Right cardiac atrium (tissue), 5 donors: Measurements from ENCODE around the gene THSD7A. TPM values are rescaled to one million over a fixed set of nuclear protein-coding genes. Genes with fewer than 3 reads are reported as not detected.

Experiments used
- ATAC-seq, 2 donors: fragments of 200-7000 bp; cut with Tn5 transposase; one replicate each; pipeline versions ENCODE4 v1.8.0 to v1.9.1; 2020; ENCODE audit warnings: moderate library complexity in 2 of 2, mild to moderate bottlenecking in 1 of 2
- DNase-seq, 3 donors: peaks; one replicate each; pipeline ENCODE4 v3.0.0-alpha.2; 2020
- H3K27ac ChIP-seq: one replicate; pipeline ENCODE4 v1.5.1; 2013; ENCODE audit warnings: mild to moderate bottlenecking, low read length, control low read depth, moderate library complexity
- H3K27me3 ChIP-seq: one replicate; pipeline ENCODE4 v1.6.1; 2013; ENCODE audit not compliant: control insufficient read depth, insufficient read depth
- H3K4me1 ChIP-seq: one replicate; pipeline ENCODE4 v1.6.1; 2013; ENCODE audit warnings: low read length; ENCODE audit not compliant: control insufficient read depth, insufficient read depth
- H3K4me3 ChIP-seq: one replicate; pipeline ENCODE4 v1.5.1; 2013; ENCODE audit warnings: low read length, control low read depth
- H3K9me3 ChIP-seq: one replicate; pipeline ENCODE4 v1.6.1; 2013; ENCODE audit warnings: low read length; ENCODE audit not compliant: control insufficient read depth
- WGBS: extraction: QIAGEN DNeasy Blood & Tissue Kit; methylation state at CpG from one replicate; pipeline ENCODE4 v1.1.7; 2013; 5-methylcytosine and 5-hydroxymethylcytosine counted together
- intact Hi-C, 4 donors: fragments of 100-400 bp; cut with DNase I; formaldehyde crosslinking; loops; one replicate each; pipeline versions ENCODE4 v1.11.0 to v1.14.0; 2022 to 2023
- polyA plus RNA-seq: library from polyadenylated mRNA; stranded (reverse); fragments of 200-250 nt; gene quantifications from one replicate; pipeline ENCODE4 v1.2.3, GENCODE V29; 2013
- total RNA-seq, 4 donors: library from RNA; stranded (reverse); fragmentation: NEBNext Ultra II Directional; extraction: Animal tissue kit (Norgen Biotek cat#: 25700); gene quantifications; one replicate each; pipeline ENCODE4 v1.2.1, GENCODE V29; 2021
- donor health status: healthy with polysubstance abuse.
- donor health status: DM: no; HTN: yes; CAD: no.
- donor health status: DM: no; HTN: no; CAD: no.
- donor health status: DM: no; HTN: yes; CAD: no; lungs with severe emphysema.
- donor health status: DM: yes; HTN: yes; CAD: no.

Gene THSD7A
- total and polyA plus RNA-seq, 5 donors, result 0.34 to 3.6 (median 2.3) TPM

DNA sequence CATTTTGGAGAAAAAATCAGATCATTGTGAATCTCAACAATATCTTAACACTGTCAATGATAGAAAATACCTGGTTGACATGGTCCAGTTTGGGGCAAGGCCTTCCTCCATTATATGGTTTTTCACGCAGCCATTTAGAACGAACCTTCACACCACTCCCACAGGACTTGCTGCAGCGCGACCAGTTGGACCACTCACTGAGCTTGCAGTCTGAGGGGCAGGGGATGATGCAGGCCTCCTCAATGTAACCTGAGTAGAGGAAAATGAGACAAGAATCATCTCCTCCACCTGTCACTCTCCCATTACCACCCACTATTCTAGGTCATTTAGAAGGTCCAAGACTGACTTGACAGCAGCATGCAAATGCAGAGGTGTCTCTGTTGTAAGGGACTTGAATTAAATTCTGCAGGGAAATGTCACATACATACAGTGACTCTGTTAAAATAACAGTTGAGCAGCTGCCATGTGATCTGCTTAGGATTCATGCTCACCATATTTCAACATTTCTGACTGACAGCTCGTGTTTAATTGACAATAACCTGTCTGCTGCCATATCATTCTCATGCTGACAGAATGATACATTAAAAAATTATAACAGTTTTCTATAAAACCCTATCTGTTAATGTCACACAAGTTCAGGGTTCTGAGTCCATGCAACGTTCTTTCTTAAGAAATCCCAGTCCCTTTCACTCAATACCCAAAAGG lies 403.0 kb downstream of the THSD7A start:
- ATAC-seq (no peak), DNase-seq (no peak)
- no peaks in the 10 kb centered on the region for H3K27me3 ChIP-seq
- H3K4me1 ChIP-seq, result no peaks in the 10 kb centered on the region
- intact Hi-C loops, result loop anchor here in 1 of 4 donors (5.0 kb wide), 1 partner anchor 1063 kb away; no protein-coding TSS in a partner anchor
- WGBS, result 92% methylated on average over 6 of the region's 6 CpGs
- no peak overlapping the region for H3K4me3 ChIP-seq
- no peak overlapping the region for H3K27ac ChIP-seq
- H3K9me3 ChIP-seq, result no peaks in the 10 kb centered on the region

DNA sequence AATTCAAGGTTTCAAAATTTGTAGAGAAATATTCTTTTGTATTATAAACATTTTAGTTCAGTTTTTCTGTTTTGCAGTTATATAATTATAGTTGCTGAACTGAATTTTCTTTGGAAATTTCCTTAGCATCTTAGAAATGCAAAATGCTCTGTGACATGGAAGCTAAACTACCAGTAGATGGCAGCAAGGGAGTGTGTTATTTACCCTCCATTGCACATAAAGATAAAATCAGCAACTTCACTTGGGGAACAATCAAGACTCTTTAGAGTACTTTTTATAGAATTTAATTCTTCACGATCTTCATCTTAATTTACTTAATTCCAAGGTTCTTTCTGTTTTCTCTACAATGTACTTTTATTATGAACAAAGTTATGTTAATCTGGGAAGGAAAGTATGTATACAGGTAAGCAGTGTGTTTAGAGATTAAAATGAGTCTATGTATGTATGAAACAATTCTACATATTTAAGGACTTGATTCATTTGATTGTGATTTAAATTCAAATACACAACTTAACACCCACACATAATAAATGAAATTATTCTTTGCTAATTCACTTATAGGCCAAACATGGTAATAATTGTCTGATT lies 404.2 kb downstream of the THSD7A start:
- no peak for DNase-seq
- ATAC-seq, result peak; percentile 48 to 61
- intact Hi-C loops, result loop anchor here in 1 of 4 donors (5.0 kb wide), 1 partner anchor 1065 kb away; no protein-coding TSS in a partner anchor
- no peak overlapping the region for H3K4me3 ChIP-seq
- H3K4me1 ChIP-seq, result no peaks in the 10 kb centered on the region
- no peaks in the 10 kb centered on the region for H3K27me3 ChIP-seq
- 1% methylated on average over 1 of the region's 1 CpG for WGBS
- H3K27ac ChIP-seq, result no peak overlapping the region
- no peaks in the 10 kb centered on the region for H3K9me3 ChIP-seq

DNA sequence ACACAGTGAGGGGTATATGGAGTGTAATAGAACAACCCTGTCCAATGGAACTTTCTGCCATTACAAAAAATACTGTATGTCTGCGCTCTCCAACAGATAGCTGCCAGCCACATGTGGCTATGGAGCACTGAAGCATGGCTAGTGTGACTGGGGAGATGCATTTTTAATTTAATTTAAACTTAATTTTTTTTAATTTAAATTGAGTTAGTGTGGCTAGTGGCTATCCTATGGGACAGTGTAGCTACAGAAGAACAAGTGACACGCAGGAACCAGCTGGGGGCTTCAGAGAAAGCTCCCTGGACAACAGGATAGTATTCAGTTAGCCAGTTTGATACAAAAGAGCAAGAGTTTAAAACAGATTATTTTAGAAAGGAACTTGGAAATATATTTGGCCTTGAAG lies 408.0 kb downstream of the THSD7A start:
- Histone ChIP-seq H3K27ac (no peak overlapping the region), H3K4me1 (no peaks in the 10 kb centered on the region), H3K4me3 (no peak overlapping the region), H3K27me3 (no peaks in the 10 kb centered on the region), H3K9me3 (no peaks in the 10 kb centered on the region)
- DNase-seq (no peak), ATAC-seq (no peak)
- over 99% methylated on average over 2 of the region's 2 CpGs for WGBS
- intact Hi-C loops, result no loop called here

DNA sequence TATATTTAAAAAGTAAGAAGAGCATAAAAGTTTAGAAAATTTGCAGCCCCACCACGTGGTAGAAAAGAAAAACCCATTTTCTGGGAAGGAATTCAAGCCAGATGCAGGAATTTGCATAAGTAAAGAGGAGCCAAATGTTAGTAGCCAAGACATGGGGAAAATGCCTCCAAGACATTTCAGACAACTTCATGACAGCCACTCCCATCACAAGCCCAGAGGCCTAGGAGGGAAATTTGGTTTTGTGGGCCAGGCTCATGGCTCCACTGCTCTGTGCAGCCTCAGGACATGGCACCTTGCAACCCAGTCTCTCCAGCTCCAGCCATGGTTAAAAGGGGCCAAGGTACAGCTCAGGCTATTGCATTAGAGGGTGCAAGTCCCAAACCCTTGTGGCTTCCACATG lies 411.9 kb downstream of the THSD7A start:
- Histone ChIP-seq H3K4me3 (no peak overlapping the region), H3K4me1 (no peaks in the 10 kb centered on the region), H3K9me3 (no peaks in the 10 kb centered on the region), H3K27me3 (no peaks in the 10 kb centered on the region), H3K27ac (no peak overlapping the region)
- DNase-seq (no peak), ATAC-seq (no peak)
- 45% methylated on average over 1 of the region's 1 CpG for WGBS
- intact Hi-C loops, result no loop called here

DNA sequence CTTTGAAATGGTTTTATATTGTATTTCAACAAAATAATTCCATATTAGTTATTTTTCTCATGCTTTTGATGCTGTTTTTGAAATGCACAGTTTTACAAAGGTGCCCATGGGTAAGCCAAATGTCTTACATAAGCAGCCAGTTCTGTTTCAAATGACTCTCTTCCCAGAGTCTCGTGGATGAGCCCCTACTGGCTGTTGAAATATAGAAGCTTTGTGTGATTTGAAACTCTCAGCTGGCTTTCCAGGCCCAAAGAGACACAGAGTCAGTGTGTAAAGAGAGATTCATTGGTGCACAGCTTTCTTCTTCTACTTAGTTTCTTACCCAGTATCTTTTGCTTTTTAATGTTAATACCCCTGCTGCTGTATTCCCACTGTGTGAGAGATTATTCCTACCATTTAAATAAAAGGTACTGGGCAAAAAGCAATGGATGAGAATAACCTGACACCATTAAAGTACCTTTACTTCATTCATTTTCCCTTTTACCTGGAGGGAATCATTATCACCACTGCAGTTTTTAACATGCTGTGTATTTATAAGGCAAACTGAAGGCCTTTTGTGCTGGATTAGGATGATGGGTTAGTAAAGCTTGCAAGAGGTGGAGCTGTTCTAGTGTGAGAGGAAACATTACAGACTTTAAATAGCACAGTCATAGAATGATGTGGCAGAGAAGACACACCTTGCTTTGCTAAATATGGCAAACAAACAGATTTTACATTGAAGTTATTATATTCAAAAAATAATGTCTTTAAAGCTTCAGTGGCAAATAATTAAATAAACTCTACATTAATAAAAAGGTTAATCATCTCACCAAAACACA lies 415.1 kb downstream of the THSD7A start:
- no peak for ATAC-seq
- intact Hi-C loops, result no loop called here

DNA sequence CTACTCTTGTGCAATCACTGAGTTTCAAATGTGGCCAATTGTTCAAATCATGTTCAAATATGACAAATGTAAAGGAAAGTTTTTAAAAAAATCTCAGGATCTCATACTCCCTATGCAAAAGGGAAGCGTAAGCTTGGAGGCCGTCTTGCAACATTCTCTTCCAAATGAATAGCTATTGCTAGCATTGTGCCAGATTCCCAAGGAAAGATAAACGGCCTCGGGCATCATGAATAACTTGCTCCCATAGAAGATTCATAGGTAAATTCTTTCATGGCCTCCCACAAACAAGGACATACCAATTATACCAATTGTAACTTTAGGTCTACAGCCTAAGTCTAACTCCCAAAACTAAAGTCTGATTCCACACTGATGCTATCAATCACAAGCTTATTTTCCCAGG lies 416.9 kb downstream of the THSD7A start:
- Histone ChIP-seq H3K27ac (no peak overlapping the region), H3K9me3 (no peaks in the 10 kb centered on the region), H3K4me1 (no peaks in the 10 kb centered on the region), H3K27me3 (no peaks in the 10 kb centered on the region), H3K4me3 (no peak overlapping the region)
- DNase-seq, result no peak
- 90% methylated on average over 4 of the region's 4 CpGs for WGBS
- no peak for ATAC-seq
- intact Hi-C loops, result no loop called here

More for the DNA sequence above, 415.1 kb downstream of the THSD7A start:
- no peaks in the 10 kb centered on the region for H3K9me3 ChIP-seq
- no peak overlapping the region for H3K4me3 ChIP-seq
- WGBS, result 46% methylated on average over 1 of the region's 1 CpG
- no peaks in the 10 kb centered on the region for H3K27me3 ChIP-seq
- no peak for DNase-seq
- H3K27ac ChIP-seq, result no peak overlapping the region
- no peaks in the 10 kb centered on the region for H3K4me1 ChIP-seq

DNA sequence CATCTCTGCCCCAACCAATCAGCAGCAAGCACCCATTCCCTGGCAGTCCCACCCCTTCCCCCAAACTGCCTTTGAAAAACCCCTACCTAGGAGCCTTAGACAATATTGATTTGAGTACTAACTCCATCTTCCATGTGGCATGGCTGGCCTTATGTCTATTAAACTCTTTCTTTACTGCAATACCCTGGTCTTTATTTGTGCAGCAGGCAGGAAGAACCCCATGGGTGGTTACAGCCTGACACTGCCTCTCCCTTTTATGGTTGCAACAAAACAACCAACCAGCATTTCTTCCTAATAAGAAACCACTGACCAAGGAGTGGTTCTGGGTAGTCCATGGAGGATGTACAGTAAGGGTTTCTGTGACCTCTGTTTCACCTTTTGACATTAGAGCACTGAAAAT lies 418.1 kb downstream of the THSD7A start:
- H3K27me3 ChIP-seq, result no peaks in the 10 kb centered on the region
- intact Hi-C loops, result no loop called here
- no peaks in the 10 kb centered on the region for H3K9me3 ChIP-seq
- ATAC-seq (no peak), DNase-seq (no peak)
- H3K27ac ChIP-seq, result no peak overlapping the region
- H3K4me3 ChIP-seq, result no peak overlapping the region
- H3K4me1 ChIP-seq, result no peaks in the 10 kb centered on the region

DNA sequence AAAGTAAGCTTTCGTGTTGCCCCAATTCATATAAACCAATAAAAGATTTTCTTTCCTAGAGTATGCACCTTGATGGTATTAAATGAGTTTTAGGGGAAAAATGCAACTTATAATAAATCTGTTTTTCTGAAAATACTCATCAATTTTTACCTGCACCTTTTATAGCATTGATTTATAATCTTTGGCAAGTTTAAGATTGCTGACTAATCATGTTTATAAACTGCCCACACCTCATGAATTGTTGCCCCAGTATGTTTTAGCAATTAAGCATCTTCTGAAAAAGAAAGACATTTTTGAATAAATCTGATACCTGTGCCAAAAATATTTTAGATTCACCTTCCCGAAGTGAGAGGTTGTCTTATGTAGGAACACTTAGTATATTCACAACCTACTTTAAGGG lies 420.0 kb downstream of the THSD7A start:
- WGBS, result 93% methylated on average over 2 of the region's 2 CpGs
- ATAC-seq (no peak), DNase-seq (no peak)
- Histone ChIP-seq H3K27ac (no peak overlapping the region), H3K4me1 (no peaks in the 10 kb centered on the region), H3K4me3 (no peak overlapping the region), H3K27me3 (no peaks in the 10 kb centered on the region), H3K9me3 (no peaks in the 10 kb centered on the region)
- intact Hi-C loops, result no loop called here

DNA sequence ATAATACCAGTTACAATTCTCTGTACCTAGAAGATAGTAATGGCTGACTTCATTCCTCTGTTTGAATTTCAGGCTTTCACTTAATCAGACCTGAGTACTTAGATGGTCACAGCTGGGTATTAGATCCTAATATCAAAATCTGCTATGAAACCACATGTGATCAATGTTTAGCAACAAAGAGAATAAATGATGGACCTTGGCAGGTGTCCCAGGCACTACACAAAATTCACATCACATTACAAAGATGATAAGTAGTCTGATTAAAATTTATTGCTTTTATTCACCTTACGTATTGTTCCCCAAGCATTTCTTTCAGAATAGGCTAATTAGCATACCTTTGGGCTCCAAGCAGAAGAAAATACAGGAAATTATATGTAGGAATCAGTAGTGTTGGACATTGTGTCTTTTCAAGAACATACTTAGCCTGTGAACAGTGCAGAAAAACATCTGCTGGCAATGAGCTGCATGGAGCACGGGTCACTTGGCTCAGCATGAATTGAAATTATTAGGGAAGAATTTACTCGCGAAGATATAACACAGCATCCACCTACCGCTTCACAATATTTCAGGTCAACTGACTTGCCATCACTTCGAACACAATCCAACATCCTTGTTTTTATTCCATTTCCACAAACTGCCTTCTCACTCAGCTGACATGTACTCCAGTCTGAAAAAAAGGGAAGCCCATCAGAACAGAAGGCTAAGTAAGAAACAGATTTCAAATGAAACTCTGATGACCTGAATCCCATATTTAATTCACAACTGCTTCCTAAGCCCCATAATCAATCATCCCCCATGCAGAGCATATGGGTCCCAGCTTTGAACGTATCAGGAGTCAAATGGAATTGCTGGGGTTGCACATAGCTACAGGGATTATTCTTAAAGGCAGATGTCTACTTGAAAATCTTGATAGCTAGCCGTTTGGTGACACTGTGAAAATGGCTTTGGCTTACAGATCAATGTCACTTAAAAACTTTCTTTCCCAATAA lies 421.0 kb downstream of the THSD7A start:
- ATAC-seq (no peak), DNase-seq (no peak)
- Histone ChIP-seq H3K27me3 (no peaks in the 10 kb centered on the region), H3K27ac (no peak overlapping the region), H3K4me3 (no peak overlapping the region), H3K4me1 (no peaks in the 10 kb centered on the region), H3K9me3 (no peaks in the 10 kb centered on the region)
- intact Hi-C loops, result no loop called here
- WGBS, result 84% methylated on average over 8 of the region's 8 CpGs

DNA sequence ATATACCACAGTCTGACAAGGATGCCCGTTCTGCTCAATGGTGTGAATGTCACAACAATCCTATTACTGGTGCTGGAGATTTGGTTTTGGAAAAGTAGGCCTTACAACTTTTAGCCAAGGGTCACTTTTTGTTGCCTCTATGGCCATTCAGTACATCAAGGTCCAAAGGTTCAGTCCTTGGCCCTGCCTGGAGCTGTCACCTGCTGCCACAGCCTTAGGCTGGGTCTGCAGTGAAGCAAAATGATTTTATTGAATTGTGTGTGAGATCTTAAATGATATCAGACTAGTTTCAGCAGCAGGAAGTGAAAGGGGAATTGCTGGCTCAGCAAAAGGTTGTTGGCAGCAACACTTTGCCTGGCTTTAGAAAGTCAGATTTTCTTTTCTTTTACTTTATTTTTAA lies 427.6 kb downstream of the THSD7A start:
- DNase-seq (no peak), ATAC-seq (no peak)
- intact Hi-C loops, result no loop called here
- no peaks in the 10 kb centered on the region for H3K27me3 ChIP-seq
- H3K27ac ChIP-seq, result no peak overlapping the region
- H3K4me3 ChIP-seq, result no peak overlapping the region
- 78% methylated on average over 1 of the region's 1 CpG for WGBS
- H3K4me1 ChIP-seq, result no peaks in the 10 kb centered on the region
- no peaks in the 10 kb centered on the region for H3K9me3 ChIP-seq
